Mesenchymal stem cell (in vitro differentiated cells and primary cell): ENCODE results near the gene TMEM11.

Experiments used
- DNase-seq: peaks from one replicate; pipeline ENCODE4 v3.0.0-alpha.2; 2013
- H2AFZ ChIP-seq: one replicate; pipeline ENCODE4 v1.6.1; 2013; ENCODE audit warnings: low read depth, mild to moderate bottlenecking, control low read depth, inconsistent platforms, low read length, moderate library complexity
- H2AK5ac ChIP-seq: 2 replicates; pipeline ENCODE4 v1.6.1; 2013; ENCODE audit warnings: low read length, moderate library complexity, mild to moderate bottlenecking, inconsistent platforms; ENCODE audit not compliant: severe bottlenecking
- H2BK120ac ChIP-seq: one replicate; pipeline ENCODE4 v1.6.1; 2013; ENCODE audit warnings: low read depth, mild to moderate bottlenecking, inconsistent platforms, low read length, moderate library complexity
- H2BK12ac ChIP-seq, 2 experiments: one replicate each; pipeline ENCODE4 v1.6.1; 2013; ENCODE audit warnings: inconsistent platforms in 2 of 2, low read length in 2 of 2, mild to moderate bottlenecking in 2 of 2, moderate library complexity in 2 of 2, control low read depth in 1 of 2
- H2BK15ac ChIP-seq: one replicate; pipeline ENCODE4 v1.6.1; 2013; ENCODE audit warnings: mild to moderate bottlenecking, low read depth, inconsistent platforms; ENCODE audit not compliant: poor library complexity, severe bottlenecking
- H2BK5ac ChIP-seq: 2 replicates; pipeline ENCODE4 v1.6.1; 2013; ENCODE audit warnings: low read depth, mild to moderate bottlenecking, low read length, control low read depth, inconsistent platforms; ENCODE audit not compliant: poor library complexity, severe bottlenecking
- H3K14ac ChIP-seq, 2 experiments: one replicate each; pipeline ENCODE4 v1.6.1; 2013; ENCODE audit warnings: inconsistent platforms in 2 of 2, low read length in 2 of 2, control low read depth in 1 of 2, mild to moderate bottlenecking in 1 of 2, moderate library complexity in 1 of 2
- H3K18ac ChIP-seq, 2 experiments: one replicate each; pipeline ENCODE4 v1.6.1; 2013; ENCODE audit warnings: inconsistent platforms in 2 of 2, low read length in 2 of 2, control low read depth in 1 of 2, low read depth in 1 of 2, mild to moderate bottlenecking in 1 of 2
- H3K23ac ChIP-seq, 2 experiments: one replicate each; pipeline ENCODE4 v1.6.1; 2013; ENCODE audit warnings: inconsistent platforms in 2 of 2, low read length in 2 of 2, mild to moderate bottlenecking in 2 of 2, moderate library complexity in 2 of 2, control low read depth in 1 of 2
- H3K27ac ChIP-seq: 2 replicates; pipeline ENCODE4 v1.5.1; 2013; ENCODE audit warnings: mild to moderate bottlenecking, moderate library complexity, low read length, control low read depth, inconsistent platforms; ENCODE audit not compliant: poor library complexity, severe bottlenecking
- H3K27me3 ChIP-seq, 2 experiments: 2 replicates each; pipeline versions ENCODE4 v1.6.1 to v1.7.0; 2013; ENCODE audit warnings: low read length in 2 of 2, mild to moderate bottlenecking in 2 of 2, moderate library complexity in 2 of 2, control low read depth in 1 of 2, inconsistent platforms in 1 of 2; ENCODE audit not compliant: control insufficient read depth in 1 of 2, insufficient read depth in 1 of 2
- H3K36me3 ChIP-seq, 2 experiments: 2 replicates each; pipeline versions ENCODE4 v1.6.1 to v1.7.0; 2013; ENCODE audit warnings: low read length in 2 of 2, control low read depth in 1 of 2, inconsistent platforms in 1 of 2, low read depth in 1 of 2, mild to moderate bottlenecking in 1 of 2; ENCODE audit not compliant: insufficient read depth in 2 of 2, control insufficient read depth in 1 of 2
- H3K4ac ChIP-seq, 2 experiments: one replicate each; pipeline ENCODE4 v1.6.1; 2013; ENCODE audit warnings: inconsistent platforms in 2 of 2, low read length in 2 of 2, mild to moderate bottlenecking in 2 of 2, moderate library complexity in 2 of 2, control low read depth in 1 of 2, low read depth in 1 of 2
- H3K4me1 ChIP-seq: 2 replicates; pipeline ENCODE4 v1.6.1; 2013; ENCODE audit warnings: low read depth, low read length, control low read depth; ENCODE audit not compliant: control insufficient read depth, insufficient read depth
- H3K4me2 ChIP-seq: 2 replicates; pipeline ENCODE4 v1.6.1; 2013; ENCODE audit warnings: low read length, mild to moderate bottlenecking, inconsistent platforms; ENCODE audit not compliant: poor library complexity, severe bottlenecking
- H3K4me3 ChIP-seq, 2 experiments: 2 replicates each; pipeline versions ENCODE4 v1.5.1 to v1.7.0; 2013; ENCODE audit warnings: low read length in 2 of 2, mild to moderate bottlenecking in 2 of 2, control low read depth in 1 of 2, low read depth in 1 of 2; ENCODE audit not compliant: insufficient read depth in 1 of 2
- H3K79me1 ChIP-seq: replicated peaks from 2 replicates; pipeline ENCODE4 v1.6.1; 2013; ENCODE audit warnings: mild to moderate bottlenecking, control low read depth, low read length, inconsistent platforms; ENCODE audit not compliant: poor library complexity, severe bottlenecking
- H3K9ac ChIP-seq: 2 replicates; pipeline ENCODE4 v1.7.0; 2013; ENCODE audit warnings: mild to moderate bottlenecking, low read length, moderate library complexity
- H3K9me3 ChIP-seq: 2 replicates; pipeline ENCODE4 v1.7.0; 2013; ENCODE audit warnings: mild to moderate bottlenecking, low read length; ENCODE audit not compliant: control insufficient read depth
- H4K8ac ChIP-seq: one replicate; pipeline ENCODE4 v1.6.1; 2013; ENCODE audit warnings: inconsistent platforms, mild to moderate bottlenecking, low read length, moderate library complexity
- H4K91ac ChIP-seq: one replicate; pipeline ENCODE4 v1.6.1; 2013; ENCODE audit warnings: mild to moderate bottlenecking, low read length, inconsistent platforms
- WGBS: methylation state at CpG from one replicate; pipeline ENCODE4 v1.1.7; 2013; ENCODE audit warnings: mixed read lengths; 5-methylcytosine and 5-hydroxymethylcytosine counted together

Gene TMEM11

DNA sequence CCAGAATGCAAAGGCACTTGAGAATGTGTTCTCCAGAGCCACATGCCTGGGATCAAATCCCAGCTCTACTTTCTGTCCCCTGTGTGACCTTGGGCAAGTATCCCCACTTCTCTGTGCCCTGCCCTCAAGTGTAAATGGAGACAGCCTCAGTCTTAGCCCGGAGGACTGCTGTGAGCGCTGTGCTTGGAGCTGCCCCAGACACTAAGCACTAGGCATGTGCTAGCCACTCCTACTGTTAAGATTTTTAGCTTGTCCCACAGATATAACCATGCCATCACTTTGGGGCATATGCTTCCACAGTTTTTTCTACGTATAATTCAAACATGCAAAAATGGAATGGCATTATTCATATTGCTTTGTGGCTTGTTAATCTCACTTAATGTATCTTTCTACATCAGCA is 29.4 kb downstream of the TMEM11 start:
- Histone ChIP-seq H3K27ac (no peak overlapping the region), H3K79me1 (no peaks in the 10 kb centered on the region), H3K4me2 (no peak overlapping the region), H3K14ac (no peak overlapping the region), H3K9me3 (no peaks in the 10 kb centered on the region), H3K23ac (no peak overlapping the region), H3K36me3 (peaks cover 24 to 55% of the 10 kb centered on the region in 2 experiments), H2BK12ac (no peak overlapping the region), H4K91ac (no peak overlapping the region), H3K4ac (no peak overlapping the region), H2AK5ac (no peak overlapping the region), H2BK120ac (no peak overlapping the region), H3K9ac (no peak overlapping the region), H2BK5ac (no peak overlapping the region), H3K27me3 (no peaks in the 10 kb centered on the region), H3K4me1 (no peaks in the 10 kb centered on the region), H3K4me3 (no peak overlapping the region), H2AFZ (no peak overlapping the region), H3K18ac (no peak overlapping the region), H4K8ac (peak overlapping the region; percentile 36), H2BK15ac (no peak overlapping the region)
- WGBS: 93% methylated on average over 3 of the region's 3 CpGs
- DNase-seq: no peak

DNA sequence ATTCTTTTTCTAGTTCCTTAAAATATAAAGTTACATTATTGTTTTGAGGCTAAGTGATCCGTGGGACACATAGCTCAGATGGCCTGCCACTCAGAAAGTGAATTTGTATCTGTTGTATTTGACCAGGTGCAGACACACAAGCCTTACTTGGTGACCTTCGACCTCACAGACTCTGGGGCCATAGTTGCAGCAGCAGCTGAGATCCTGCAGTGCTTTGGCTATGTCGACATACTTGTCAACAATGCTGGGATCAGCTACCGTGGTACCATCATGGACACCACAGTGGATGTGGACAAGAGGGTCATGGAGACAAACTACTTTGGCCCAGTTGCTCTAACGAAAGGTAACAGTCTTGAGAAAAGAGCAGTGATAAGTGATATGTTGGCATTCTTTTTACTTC is 30.5 kb downstream of the TMEM11 start:
- Histone ChIP-seq H2BK5ac (no peak overlapping the region), H3K4ac (no peak overlapping the region), H2AFZ (no peak overlapping the region), H3K9ac (no peak overlapping the region), H4K8ac (no peak overlapping the region), H3K18ac (no peak overlapping the region), H2BK120ac (no peak overlapping the region), H3K27me3 (no peaks in the 10 kb centered on the region), H2BK15ac (no peak overlapping the region), H3K79me1 (no peaks in the 10 kb centered on the region), H3K4me2 (no peak overlapping the region), H3K27ac (no peak overlapping the region), H2BK12ac (no peak overlapping the region), H4K91ac (no peak overlapping the region), H3K4me3 (no peak overlapping the region), H3K36me3 (peaks cover 15 to 44% of the 10 kb centered on the region in 2 experiments), H3K14ac (no peak overlapping the region), H2AK5ac (no peak overlapping the region), H3K23ac (no peak overlapping the region), H3K4me1 (no peaks in the 10 kb centered on the region), H3K9me3 (no peaks in the 10 kb centered on the region)
- WGBS: 89% methylated on average over 5 of the region's 5 CpGs
- no peak for DNase-seq

DNA sequence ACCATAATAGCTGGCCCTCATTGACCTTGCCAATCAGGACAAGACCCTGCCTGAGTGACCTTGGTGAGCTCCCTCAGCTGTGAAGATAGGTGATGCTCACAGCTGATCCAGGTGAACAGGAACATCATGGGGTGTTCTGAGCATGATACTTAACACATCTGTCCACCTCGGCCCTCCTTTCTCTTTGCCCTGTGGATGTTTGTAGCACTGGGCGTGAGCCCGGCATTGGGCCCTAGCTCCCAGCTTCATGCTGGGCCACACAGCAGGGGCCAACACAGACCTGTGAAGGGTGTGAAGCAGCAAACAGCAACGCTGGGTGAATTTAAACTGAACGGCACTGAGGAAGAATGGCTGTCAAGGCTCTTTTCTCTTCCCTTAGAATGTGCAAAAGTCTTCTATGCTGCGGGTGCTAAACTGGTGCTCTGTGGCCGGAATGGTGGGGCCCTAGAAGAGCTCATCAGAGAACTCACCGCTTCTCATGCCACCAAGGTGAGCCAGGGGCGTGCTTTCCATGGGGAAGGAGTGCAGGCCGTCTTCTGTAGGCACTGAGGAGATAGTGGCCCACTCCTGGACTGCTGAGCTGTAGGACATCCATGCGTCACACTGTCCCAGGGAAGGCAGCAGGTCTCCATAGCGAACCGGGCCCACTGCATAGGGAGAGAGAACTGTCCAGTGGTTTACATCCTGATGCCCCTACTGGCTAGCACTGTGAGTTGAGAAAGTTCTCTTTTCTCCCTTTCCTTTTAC is 35.9 kb downstream of the TMEM11 start:
- 95% methylated on average over 13 of the region's 13 CpGs for WGBS
- H3K23ac ChIP-seq: no peak overlapping the region

DNA sequence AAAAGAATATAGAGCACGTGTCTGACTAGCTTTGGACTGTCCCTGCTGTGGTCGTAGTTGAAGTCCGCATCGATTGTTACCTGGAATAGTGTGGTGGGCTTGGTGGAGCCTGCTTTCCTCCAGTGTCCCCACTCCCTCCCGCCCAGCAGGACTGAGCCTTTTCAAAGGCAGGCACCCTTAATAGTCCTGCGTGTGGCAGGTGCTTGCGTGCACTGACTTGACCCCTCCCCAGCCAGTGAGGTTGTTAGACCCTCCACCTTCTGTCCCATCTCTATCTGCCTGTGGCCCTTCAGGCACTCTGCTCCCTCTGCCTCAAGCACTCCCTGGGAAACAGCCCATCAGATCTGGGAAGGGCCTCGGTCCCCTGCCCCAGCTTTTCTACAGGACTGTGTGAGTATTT is 36.6 kb downstream of the TMEM11 start:
- Histone ChIP-seq H2AK5ac (no peak overlapping the region), H2BK120ac (no peak overlapping the region), H2AFZ (no peak overlapping the region), H3K4ac (no peak overlapping the region), H3K36me3 (peaks cover 18 to 40% of the 10 kb centered on the region in 2 experiments), H3K4me3 (no peak overlapping the region), H4K8ac (no peak overlapping the region), H3K18ac (no peak overlapping the region), H3K4me2 (no peak overlapping the region), H3K9ac (no peak overlapping the region), H4K91ac (no peak overlapping the region), H3K23ac (no peak overlapping the region), H2BK15ac (no peak overlapping the region), H3K14ac (no peak overlapping the region), H3K27me3 (no peaks in the 10 kb centered on the region), H3K9me3 (no peaks in the 10 kb centered on the region), H3K27ac (no peak overlapping the region), H2BK12ac (no peak overlapping the region), H3K4me1 (peaks cover 15% of the 10 kb centered on the region), H2BK5ac (no peak overlapping the region), H3K79me1 (no peaks in the 10 kb centered on the region)
- no peak for DNase-seq
- WGBS: 93% methylated on average over 8 of the region's 8 CpGs

More for the DNA sequence above, 35.9 kb downstream of the TMEM11 start:
- Histone ChIP-seq H3K14ac (no peak overlapping the region), H4K91ac (no peak overlapping the region), H3K4ac (no peak overlapping the region), H2AK5ac (no peak overlapping the region), H2BK120ac (no peak overlapping the region), H3K4me3 (no peak overlapping the region), H3K18ac (no peak overlapping the region), H2AFZ (no peak overlapping the region), H3K79me1 (no peaks in the 10 kb centered on the region), H3K36me3 (peaks cover 12 to 33% of the 10 kb centered on the region in 2 experiments), H3K27me3 (no peaks in the 10 kb centered on the region), H3K9ac (no peak overlapping the region), H3K9me3 (no peaks in the 10 kb centered on the region), H4K8ac (no peak overlapping the region), H3K4me2 (no peak overlapping the region), H2BK12ac (peak overlapping the region in 1 of 2 experiments; percentile 24), H3K27ac (no peak overlapping the region), H2BK15ac (no peak overlapping the region), H3K4me1 (peaks cover 15% of the 10 kb centered on the region), H2BK5ac (no peak overlapping the region)
- DNase-seq: no peak
